Left colon (tissue), 2 donors: Measurements from ENCODE around the gene GORASP1. TPM values are rescaled to one million over a fixed set of nuclear protein-coding genes. Genes with fewer than 3 reads are reported as not detected.
A peak's percentile ranks its signal among the peaks of the same experiment; 100 is the strongest.

ENCODE experiments used
- ATAC-seq: fragments of 200-7000 bp; cut with Tn5 transposase; one replicate; pipeline ENCODE4 v1.9.1; 2020; ENCODE audit warnings: mild to moderate bottlenecking, moderate library complexity
- DNase-seq, 2 donors: peaks; one replicate each; pipeline ENCODE4 v3.0.0-alpha.2; 2020
- intact Hi-C, 2 donors: fragments of 100-400 bp; cut with DNase I in 1 of 2; cut with micrococcal nuclease in 1 of 2; formaldehyde crosslinking; loops; one replicate each; pipeline versions ENCODE4 v1.11.2 to v1.14.0; 2022; cut with DNase I, micrococcal nuclease
- microRNA-seq, 2 donors: library from miRNA; unstranded; fragments of <30 nt; microRNA quantifications; one replicate each; pipeline versions ENCODE4 v1.1.0 to v1.2.0, GENCODE V29; 2020
- total RNA-seq, 2 donors: library from RNA; stranded (reverse); fragmentation: NEBNext Ultra II Directional; extraction: Animal tissue kit (Norgen Biotek cat#: 25700); gene quantifications; one replicate each; pipeline ENCODE4 v1.2.1, GENCODE V29; 2021
- donor health status: DM: no; HTN: no; CAD: no.
- donor health status: DM: yes; HTN: yes; CAD: no.

The GORASP1 gene
- total RNA-seq, 2 donors from 2014 or later: 86.8 to 106 TPM

- intact Hi-C loops: no loop called here
- DNase-seq (peak in 1 of 2 donors; percentile 14), ATAC-seq (peak; percentile 7)
Measured at GRCh38 chr3:39052583-39052982, 54.8 kb downstream of the GORASP1 start.

DNA sequence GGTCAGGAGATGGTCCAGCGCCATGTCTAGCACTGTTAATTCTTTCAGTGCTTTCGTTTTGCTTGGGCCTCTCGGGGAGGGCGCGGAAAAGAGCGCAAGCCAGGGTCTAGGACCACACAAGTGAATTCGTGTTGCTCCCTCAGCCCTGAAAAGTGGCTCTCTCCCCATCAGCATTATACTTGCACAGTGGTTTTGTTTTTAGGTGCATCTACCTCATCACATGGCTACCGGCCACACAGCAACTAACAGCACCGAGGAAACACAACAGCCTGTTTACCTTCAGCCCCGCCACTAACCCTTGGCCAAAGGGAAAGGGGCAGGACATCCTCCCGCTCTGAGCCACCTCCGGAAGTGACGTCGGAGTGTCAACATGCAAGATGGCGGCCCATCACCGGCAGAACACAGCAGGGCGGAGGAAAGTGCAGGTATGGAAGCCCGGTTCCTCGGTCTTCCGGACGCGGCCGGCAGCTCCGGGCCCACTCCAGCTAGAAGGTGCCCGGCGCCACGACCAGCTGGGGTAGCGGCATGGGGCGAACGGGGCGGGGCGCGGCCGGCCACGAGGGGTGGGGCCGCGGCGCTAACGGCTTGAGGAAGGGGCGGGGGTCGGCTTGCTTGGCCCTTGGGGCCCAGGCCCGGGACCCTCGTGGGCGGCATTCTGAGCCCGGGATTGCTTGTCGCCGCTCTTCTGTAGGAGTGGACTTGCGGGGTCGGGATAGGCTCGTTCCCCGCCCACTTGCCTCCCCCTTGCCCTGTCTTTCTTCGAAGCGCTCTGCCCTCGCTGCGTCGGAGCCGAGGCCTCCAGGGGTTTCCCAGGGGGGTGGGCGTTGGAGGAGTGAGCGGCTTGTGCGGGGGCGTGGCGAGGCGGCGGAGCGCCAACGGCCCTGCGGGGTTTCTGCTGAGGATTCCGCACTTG lies 55.5 kb downstream of the GORASP1 start, which contains the start of the genes SCN11A and WDR48:
Gene SCN11A, minus strand, starts transcription at position 296 of the 913 bp plus-strand sequence. CDS start 101,582 bp downstream, outside the sequence.
Gene WDR48, plus strand, starts transcription at position 368 of the 913 bp plus-strand sequence. Its CDS starts 10 bp downstream, at position 378.
- ATAC-seq: peak; percentile 97
- intact Hi-C loops: no loop called here
- peak; percentile 96 to 97 for DNase-seq

DNA sequence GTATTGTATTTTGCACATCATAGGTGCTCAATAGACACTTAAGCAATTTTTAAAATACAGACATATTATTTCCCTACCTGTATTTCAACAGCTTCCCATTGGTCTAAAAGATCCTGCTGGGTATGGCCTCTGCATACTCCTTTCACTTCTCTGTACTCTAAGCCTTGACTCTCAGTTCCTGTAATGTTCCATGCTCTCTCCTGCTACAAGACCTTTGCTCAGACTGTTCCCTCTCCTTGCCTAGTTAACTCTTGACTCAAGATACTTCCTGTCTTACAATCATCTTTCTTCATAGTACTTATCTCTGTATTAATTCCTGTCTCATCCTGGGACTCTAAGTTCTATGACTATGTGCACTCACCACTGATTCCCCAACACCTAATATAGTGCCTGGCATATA lies 57.4 kb downstream of the GORASP1 start:
- intact Hi-C loops: no loop called here
- DNase-seq (no peak), ATAC-seq (peak; percentile 57)

Small RNA genes within 50 kb of the gene (microRNA-seq; reads per million reads assigned to microRNA genes)
- 0 to 1.4 reads per million in 2 donors for gene MIR6822

Other genes with a start within 250 kb of the GORASP1 start
- gene SCN11A, start 55.7 kb downstream of the GORASP1 start, total RNA-seq: under 1 TPM; 0.12 to 0.61 TPM
- 10 to 100 TPM; 21.6 to 32.9 TPM for gene WDR48, start 55.6 kb downstream of the GORASP1 start, total RNA-seq
- gene TTC21A, start 53 bp upstream of the GORASP1 start, total RNA-seq: 1 to 10 TPM; 4.5 to 8.3 TPM
- 10 to 100 TPM; 19.2 to 33.7 TPM for gene CSRNP1, start 46.0 kb upstream of the GORASP1 start, total RNA-seq
- not detected for gene XIRP1, start 85.0 kb upstream of the GORASP1 start, total RNA-seq
- gene CX3CR1, start 172.4 kb upstream of the GORASP1 start, total RNA-seq: under 1 TPM; 0.24 to 0.59 TPM
- not detected for gene CCR8, start 222.1 kb upstream of the GORASP1 start, total RNA-seq